Body of pancreas (tissue), 4 donors: ENCODE measurements around the gene DELE1. TPM values are rescaled to one million over a fixed set of nuclear protein-coding genes. Genes with fewer than 3 reads are reported as not detected.

Experiments used
- ATAC-seq: fragments of 150-250 bp; one replicate; pipeline ENCODE4 v1.9.1; 2016
- DNase-seq, 4 donors: peaks; one replicate each; pipeline ENCODE4 v3.0.0-alpha.2; 2019
- H3K27ac ChIP-seq, 4 donors: fragments of 200-600 bp; sonication (generic); 1 replicate in 3 of 4; 2 replicates in 1 of 4; pipeline versions ENCODE4 v1.5.1 to v1.6.1; 2016 to 2019; ENCODE audit warnings: mild to moderate bottlenecking in 1 of 4, mixed read lengths in 1 of 4, moderate library complexity in 1 of 4
- H3K27me3 ChIP-seq, 2 donors: fragments of 200-600 bp; sonication (generic); one replicate each; pipeline ENCODE4 v1.6.0; 2016; ENCODE audit warnings: mild to moderate bottlenecking in 1 of 2
- H3K36me3 ChIP-seq, 2 donors: fragments of 200-600 bp; sonication (generic); replicated peaks in 1 of 2; 2 replicates each; pipeline ENCODE4 v1.5.1; 2016; ENCODE audit warnings: low read depth in 2 of 2; ENCODE audit not compliant: insufficient read depth in 1 of 2
- H3K4me1 ChIP-seq: fragments of 200-600 bp; sonication (generic); one replicate; pipeline ENCODE4 v1.6.0; 2016
- H3K4me3 ChIP-seq, 2 donors: fragments of 200-600 bp; sonication (generic); 1 replicate in 1 of 2; 2 replicates in 1 of 2; pipeline ENCODE4 v1.5.1; 2016 to 2019
- H3K9me3 ChIP-seq, 3 donors: fragments of 200-600 bp; sonication (generic); 1 replicate in 2 of 3; 2 replicates in 1 of 3; pipeline ENCODE4 v1.5.1; 2016
- POLR2A ChIP-seq, 3 donors: fragments of 450-650 bp; IDR thresholded peaks; one replicate each; pipeline ENCODE4 v1.6.1; 2016; ENCODE audit warnings: antibody characterized with exemption in 3 of 3, mild to moderate bottlenecking in 2 of 3
- WGBS, 2 donors: methylation state at CpG; one replicate each; pipeline ENCODE4 v1.1.5; 2017; 5-methylcytosine and 5-hydroxymethylcytosine counted together
- intact Hi-C: fragments of 100-400 bp; cut with DNase I; formaldehyde crosslinking; loops from one replicate; pipeline ENCODE4 v1.15.1; 2023
- total RNA-seq, 2 donors: library from RNA; depleted of rRNA; stranded (reverse); fragments of >200 nt; gene quantifications; one replicate each; pipeline ENCODE4 v1.1.0, GENCODE V29; 2016
- TF ChIP-seq, protein P1 (sequence below), 7 experiments: fragments of 450-650 bp in 4 of 7; fragments of 200-600 bp in 3 of 7; sonication (generic) in 3 of 7; IDR thresholded peaks; one replicate each; pipeline ENCODE4 v1.5.1; 2016 to 2019; ENCODE audit warnings: antibody characterized with exemption in 7 of 7

The DELE1 gene
- total RNA-seq, 2 donors from 2014 or later = 50.6 to 100 TPM

- no peaks in the 10 kb centered on the region for H3K9me3 ChIP-seq
- H3K36me3 ChIP-seq = no peaks in the 10 kb centered on the region
- H3K27ac ChIP-seq = no peak overlapping the region
- WGBS, 2 donors = 22 to 23% methylated on average over 14 of the region's 14 CpGs
- no peaks in the 10 kb centered on the region for H3K27me3 ChIP-seq
- DNase-seq (peak; percentile 88 to 90 (median 89)), ATAC-seq (peak; percentile 91)
- no peak overlapping the region for H3K4me3 ChIP-seq
- H3K4me1 ChIP-seq = no peaks in the 10 kb centered on the region
- intact Hi-C loops = no loop called here
- no peak for TF ChIP-seq POLR2A (IDR thresholded peaks at IDR 0.05)
- TF ChIP-seq, protein P1, sequence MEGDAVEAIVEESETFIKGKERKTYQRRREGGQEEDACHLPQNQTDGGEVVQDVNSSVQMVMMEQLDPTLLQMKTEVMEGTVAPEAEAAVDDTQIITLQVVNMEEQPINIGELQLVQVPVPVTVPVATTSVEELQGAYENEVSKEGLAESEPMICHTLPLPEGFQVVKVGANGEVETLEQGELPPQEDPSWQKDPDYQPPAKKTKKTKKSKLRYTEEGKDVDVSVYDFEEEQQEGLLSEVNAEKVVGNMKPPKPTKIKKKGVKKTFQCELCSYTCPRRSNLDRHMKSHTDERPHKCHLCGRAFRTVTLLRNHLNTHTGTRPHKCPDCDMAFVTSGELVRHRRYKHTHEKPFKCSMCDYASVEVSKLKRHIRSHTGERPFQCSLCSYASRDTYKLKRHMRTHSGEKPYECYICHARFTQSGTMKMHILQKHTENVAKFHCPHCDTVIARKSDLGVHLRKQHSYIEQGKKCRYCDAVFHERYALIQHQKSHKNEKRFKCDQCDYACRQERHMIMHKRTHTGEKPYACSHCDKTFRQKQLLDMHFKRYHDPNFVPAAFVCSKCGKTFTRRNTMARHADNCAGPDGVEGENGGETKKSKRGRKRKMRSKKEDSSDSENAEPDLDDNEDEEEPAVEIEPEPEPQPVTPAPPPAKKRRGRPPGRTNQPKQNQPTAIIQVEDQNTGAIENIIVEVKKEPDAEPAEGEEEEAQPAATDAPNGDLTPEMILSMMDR (IDR thresholded peaks at IDR 0.05) = peak; percentile 64 to 95 (median 89)
These were observed 37.0 kb downstream of the DELE1 start for GRCh38 chr5:141960449-141961323.

DNA sequence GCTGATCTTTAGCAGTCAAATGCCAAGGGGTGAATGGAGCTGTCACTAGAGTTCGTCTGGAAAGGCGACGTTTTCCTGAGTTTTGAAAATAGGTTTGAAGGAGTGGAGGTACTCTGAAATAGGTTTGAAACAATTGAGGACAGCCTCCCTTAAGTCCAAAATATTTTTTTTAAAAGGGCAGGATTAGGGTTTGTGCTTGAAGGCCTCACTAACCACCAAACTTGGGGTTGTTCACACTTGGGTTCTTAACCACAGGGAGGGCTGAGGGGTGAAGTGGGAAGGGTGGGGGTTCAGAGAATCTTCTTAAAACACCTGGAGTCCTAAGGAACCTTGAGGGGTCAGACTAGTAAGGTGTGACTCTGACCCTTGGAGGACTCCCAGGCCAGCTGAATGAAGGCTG is 37.8 kb downstream of the DELE1 start:
- no peaks in the 10 kb centered on the region for H3K36me3 ChIP-seq
- H3K27me3 ChIP-seq = no peaks in the 10 kb centered on the region
- intact Hi-C loops = no loop called here
- no peak for ATAC-seq
- no peak overlapping the region for H3K27ac ChIP-seq
- H3K4me3 ChIP-seq = no peak overlapping the region
- no peaks in the 10 kb centered on the region for H3K9me3 ChIP-seq
- no peaks in the 10 kb centered on the region for H3K4me1 ChIP-seq
- DNase-seq = no peak
- TF ChIP-seq POLR2A (IDR thresholded peaks at IDR 0.05) = no peak
- TF ChIP-seq, protein P1 (IDR thresholded peaks at IDR 0.05) = no peak
- 71 to 86% methylated on average over 3 of the region's 3 CpGs for WGBS, 2 donors

GRCh38 chr5:141963701-141964100 is 40.0 kb downstream of the DELE1 start:
- DNase-seq (no peak), ATAC-seq (no peak)
- 34 to 41% methylated on average over 3 of the region's 3 CpGs for WGBS, 2 donors
- TF ChIP-seq POLR2A (IDR thresholded peaks at IDR 0.05) = no peak
- TF ChIP-seq, protein P1 (IDR thresholded peaks at IDR 0.05) = no peak
- Histone ChIP-seq H3K27ac (no peak overlapping the region), H3K36me3 (no peaks in the 10 kb centered on the region), H3K4me3 (no peak overlapping the region), H3K27me3 (no peaks in the 10 kb centered on the region), H3K4me1 (peaks cover 5% of the 10 kb centered on the region), H3K9me3 (no peaks in the 10 kb centered on the region)
- intact Hi-C loops = no loop called here

DNA sequence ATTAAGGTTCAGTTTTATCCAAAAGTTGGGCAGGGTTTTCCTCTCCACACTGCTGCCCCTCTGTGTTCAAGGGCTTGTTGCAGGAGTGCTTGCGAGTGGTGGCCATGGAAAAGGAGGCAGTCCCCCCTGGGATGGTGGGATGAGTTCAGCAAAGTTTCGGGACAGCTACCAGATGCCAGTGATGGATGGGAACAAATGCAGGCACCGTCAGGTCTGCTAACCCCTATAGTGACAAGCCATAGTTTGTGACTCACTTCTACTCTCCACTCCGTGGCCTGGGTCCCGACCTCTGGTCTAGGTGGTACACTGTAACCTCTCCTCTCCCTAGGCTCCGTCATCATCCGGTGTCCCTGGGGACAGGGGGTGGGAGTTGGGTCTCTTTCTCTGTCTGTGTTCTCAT is 41.4 kb downstream of the DELE1 start:
- intact Hi-C loops = no loop called here

More for the DNA sequence above, 41.4 kb downstream of the DELE1 start:
- no peak for DNase-seq
- peaks cover 12% of the 10 kb centered on the region for H3K4me1 ChIP-seq
- WGBS, 2 donors = 66 to 73% methylated on average over 6 to 7 of the region's 7 CpGs
- TF ChIP-seq, protein P1 (IDR thresholded peaks at IDR 0.05) = no peak
- H3K4me3 ChIP-seq = no peak overlapping the region
- no peaks in the 10 kb centered on the region for H3K9me3 ChIP-seq
- no peak overlapping the region for H3K27ac ChIP-seq
- H3K36me3 ChIP-seq = no peaks in the 10 kb centered on the region
- ATAC-seq = no peak
- H3K27me3 ChIP-seq = no peaks in the 10 kb centered on the region
